GM18517 (cell line): ENCODE data around the gene SMTNL2.
"Not testable (repeated sequence)": the region's sequence is repeated elsewhere in the genome, so short reads cannot be mapped to it uniquely, and the experiment has no call there.

Experiments
- ATAC-seq: cut with Tn5 transposase; IDR thresholded peaks from one replicate; pipeline ENCODE4 v1.9.1; 2021; ENCODE audit warnings: mild to moderate bottlenecking, moderate library complexity; ENCODE audit not compliant: unreplicated experiment

The SMTNL2 gene

DNA sequence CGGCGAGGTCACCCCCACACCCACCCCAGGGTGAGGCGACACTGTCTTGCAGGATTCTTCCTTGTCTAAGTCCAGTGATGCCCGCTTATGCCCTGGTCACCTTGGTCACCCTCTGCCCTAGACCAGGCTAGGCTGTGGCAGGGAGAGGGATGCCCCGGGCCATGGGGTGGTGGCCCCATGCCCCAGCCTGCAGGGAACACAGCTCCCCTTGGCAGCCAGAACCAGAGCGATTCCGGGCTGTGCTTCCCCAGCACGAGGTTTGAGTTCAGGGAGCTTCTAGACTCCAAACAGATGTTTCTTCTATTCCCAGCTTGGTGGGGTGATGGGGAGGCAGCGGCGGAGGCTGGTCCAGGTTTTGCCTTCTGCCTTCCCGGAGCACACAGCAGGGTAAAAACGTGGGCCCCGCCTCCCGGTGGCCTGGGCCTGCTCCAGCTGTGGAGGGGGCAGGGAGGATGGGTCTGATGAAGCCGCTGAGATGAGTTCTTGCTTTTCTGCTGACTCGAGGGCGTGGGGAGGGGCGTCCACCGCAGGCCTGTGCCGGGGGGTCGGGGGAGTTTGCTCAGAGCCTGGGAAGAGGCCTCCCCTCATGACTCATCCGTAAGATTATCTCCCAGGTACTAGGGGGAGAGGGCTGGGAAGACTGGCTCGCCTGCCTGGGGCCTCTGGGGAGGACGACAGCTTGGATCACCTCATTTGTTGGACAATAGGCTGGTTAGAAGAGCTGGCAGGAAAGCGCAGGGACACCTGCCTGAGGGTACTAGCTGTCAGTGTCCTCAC is 15.4 kb downstream of the SMTNL2 start:
- ATAC-seq, result no peak

DNA sequence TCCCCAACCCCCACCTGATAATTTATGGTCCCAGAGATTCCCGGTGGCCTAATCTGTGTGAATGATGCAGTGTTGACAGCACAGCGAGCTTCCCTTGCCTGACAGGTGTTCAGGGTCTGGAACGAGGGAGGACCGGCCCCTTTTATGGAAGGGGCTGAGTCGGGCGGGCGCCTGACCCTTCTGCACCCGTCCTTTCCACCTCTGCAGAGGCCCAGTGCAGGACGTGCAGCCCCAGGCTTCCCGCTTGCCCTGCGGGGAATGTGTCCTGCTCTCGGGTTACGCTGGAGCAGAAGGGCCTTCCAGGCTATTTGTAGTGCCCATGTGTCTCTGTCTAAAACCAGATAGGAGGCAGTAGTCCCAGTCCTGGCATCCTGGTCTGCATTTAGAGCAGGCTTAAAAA is 16.2 kb downstream of the SMTNL2 start:
- ATAC-seq, result no peak

DNA sequence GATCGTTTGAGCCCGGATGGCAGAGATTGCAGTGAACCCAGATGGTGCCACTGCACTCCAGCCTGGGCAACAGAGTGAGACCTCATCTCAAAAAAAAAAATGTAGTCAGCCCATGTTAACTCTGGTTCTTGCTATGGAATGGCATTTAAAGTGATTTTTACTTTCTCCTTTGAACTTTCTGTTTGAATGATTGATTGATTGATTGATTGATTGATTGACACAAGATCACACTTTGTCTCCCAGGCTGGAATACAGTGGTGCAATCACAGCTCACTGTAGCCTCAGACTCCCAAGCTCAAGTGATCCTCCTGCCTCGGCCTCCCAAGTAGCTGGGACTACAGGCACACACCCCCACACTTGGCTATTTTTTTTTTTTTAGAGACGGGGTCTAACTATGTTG is 17.0 kb downstream of the SMTNL2 start:
- ATAC-seq, result no peak

DNA sequence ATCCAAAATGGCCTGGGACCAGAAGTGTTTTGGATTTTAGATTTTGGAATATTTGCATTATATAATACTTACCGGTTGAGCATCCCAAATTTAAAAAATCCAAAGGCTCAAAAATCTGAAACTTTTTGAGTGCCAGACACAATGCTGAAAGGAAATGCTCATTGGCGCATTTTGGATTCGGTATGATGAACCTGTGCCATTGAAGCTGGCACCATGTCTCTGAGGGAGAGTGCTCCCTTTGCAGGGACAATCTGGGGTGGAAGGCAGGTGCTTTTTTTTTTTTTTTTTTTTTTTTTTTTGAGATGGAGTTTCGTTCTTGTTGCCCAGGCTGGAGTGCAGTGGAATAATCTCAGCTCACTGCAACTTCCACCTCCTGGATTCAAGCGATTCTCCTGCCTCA is 17.7 kb downstream of the SMTNL2 start:
- ATAC-seq, result no peak

DNA sequence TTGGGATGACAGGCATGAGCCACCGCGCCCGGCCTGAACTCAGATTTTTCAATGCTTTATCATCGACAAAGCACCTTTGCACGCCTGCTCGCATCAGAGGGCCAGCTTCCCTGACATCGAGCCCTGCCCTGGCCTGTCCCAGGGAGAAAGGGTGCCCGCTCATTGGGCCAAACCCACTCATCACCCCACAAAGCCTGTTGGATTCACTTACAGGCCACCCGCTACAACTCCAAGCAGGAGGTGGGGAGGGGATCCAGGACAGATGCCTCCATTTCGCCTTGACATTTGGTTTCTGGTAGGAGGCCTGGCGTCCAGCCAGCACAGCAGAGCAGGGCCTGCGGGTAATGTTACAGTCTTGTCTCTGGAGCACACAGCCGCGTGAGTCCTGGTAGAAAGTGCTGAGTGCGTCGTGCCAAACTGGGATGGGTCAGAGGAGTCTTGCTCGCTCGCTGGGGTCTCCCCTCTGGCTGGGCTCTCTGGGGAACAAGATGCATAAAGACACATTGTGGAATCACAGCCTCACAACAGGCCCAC is 19.8 kb downstream of the SMTNL2 start:
- ATAC-seq, result no peak

DNA sequence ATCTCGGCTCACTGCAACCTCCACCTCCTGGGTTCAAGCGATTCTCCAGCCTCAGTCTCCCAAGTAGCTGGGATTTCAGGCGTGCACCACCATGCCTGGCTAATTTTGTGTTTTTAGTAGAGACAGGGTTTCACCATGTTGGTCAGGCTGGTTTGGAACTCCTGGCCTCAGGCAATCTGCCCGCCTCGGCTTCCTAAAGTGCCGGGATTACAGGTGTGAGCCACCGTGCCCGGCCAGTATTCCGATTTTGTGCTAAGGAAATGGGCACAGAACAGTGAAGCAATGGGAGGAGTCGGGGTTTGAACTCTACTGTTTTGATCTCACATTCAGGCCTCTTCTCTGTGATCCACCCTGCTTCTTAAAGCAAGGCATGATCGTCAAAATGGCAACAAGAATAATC is 20.4 kb downstream of the SMTNL2 start:
- ATAC-seq, result not testable (repeated sequence)

DNA sequence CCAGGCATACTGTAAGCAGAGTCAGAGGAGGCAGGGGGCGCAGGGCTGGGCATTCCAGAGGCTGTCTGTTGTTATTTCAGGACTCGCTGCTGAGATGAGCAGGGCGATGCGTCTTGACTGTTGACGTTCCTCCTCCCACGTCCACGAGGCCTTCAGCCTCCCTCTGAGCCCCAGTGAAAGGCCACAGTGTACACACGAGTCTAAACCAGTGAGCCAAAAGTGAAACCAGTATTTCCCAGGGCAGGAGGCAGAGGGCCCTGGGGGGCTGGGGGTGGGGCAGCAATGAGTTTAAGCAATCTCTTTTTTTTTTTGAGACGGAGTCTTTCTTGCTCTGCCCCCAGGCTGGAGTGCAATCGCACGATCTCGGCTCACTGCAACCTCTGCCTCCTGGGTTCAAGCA is 21.5 kb downstream of the SMTNL2 start:
- ATAC-seq, result no peak

DNA sequence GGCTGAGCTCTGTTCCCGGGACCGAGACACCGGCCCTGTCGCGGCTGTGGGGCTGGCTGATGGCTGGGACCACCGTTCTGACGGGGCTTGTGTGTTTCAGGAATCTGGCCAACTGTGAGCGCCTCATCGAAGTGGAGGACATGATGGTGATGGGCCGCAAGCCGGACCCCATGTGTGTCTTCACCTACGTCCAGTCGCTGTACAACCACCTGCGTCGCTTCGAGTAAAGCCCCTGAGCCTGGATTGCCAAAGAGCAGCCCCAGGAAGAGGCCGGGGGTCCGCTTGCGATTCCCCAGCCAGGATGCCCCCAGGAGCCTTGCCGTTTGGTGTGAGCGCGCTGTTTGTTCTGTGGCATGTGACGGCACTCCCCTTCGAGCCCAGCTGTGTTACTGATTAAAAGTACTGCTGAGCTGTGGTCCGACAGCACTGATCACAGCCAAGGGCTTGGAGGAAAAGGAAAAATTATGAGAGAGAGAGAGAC is 23.0 kb downstream of the SMTNL2 start:
- no peak for ATAC-seq

DNA sequence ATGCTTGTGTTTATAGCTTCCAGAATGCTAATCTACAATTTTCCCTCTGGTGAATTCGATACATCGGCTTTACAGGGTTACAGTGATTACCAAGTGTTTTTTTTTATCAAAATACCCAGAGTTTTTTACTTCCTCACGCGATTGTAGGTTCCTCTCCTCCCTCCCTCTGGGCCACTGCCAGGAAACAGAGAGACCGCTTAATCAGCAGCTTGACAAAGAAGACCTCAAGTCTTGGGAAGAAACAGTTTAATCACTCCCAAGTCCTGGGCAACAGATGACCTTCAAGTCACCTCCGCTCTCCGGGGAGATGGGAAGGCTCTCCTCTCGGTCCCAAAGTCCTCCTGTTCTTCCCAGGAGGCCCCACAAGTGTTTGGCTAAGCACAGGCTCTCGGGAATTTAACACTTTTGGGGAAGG is 23.5 kb downstream of the SMTNL2 start:
- no peak for ATAC-seq

DNA sequence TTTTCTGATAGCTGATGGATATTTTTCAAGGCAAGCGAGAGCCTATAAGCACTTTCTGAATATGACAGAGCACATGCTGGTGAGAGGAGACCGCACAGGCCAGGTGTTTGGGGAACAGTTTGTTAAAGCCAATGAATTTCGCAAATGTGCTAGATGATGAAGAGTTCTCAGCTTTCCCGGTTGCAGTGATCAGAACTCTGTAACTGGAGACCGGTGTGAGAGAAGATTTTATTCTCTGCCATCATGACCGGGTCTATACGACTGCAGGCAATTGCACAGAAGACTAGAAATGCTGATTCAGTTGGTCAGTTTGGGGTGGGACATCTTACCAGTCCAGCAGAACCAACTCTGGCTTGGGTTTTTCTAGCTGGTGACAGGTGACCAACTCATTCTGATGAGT is 25.4 kb downstream of the SMTNL2 start:
- ATAC-seq, result no peak

DNA sequence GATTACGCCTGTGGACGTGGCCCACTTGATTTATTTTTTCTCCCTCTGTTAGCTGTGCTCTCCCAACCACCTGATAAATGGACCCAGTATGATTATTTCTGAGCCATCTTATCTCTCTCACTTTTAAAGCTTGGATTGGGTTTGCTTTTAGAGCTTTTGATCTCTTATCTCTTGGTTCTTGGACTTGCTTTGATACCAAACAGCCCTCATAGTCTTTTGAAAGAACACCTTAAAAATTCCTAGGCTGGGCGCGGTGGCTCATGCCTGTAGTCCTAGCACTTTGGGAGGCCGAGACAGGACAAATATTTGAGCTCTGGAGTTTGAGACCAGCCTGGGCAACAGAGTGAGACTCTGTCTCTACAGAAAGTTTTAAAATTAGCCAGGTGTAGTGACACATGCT is 25.8 kb downstream of the SMTNL2 start:
- no peak for ATAC-seq

DNA sequence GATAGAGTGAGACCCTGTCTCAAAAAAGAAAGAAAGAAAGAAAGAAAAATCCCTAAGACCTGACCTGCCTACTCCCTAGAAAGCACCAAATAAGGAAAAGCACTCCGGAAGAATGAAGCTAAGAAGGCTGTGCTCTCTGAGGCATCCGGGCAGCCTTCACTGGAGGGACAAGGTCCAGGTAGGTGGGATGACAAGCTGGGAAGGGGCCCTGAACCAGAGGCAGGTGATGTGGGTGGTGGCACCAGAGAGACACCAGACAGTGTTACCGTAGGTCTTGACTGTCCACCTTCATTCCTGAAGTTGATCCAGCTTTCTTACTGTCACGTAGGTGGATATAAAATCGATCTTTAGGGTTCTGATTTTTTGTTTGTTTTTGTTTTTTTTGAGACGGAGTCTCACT is 26.3 kb downstream of the SMTNL2 start:
- ATAC-seq, result no peak

DNA sequence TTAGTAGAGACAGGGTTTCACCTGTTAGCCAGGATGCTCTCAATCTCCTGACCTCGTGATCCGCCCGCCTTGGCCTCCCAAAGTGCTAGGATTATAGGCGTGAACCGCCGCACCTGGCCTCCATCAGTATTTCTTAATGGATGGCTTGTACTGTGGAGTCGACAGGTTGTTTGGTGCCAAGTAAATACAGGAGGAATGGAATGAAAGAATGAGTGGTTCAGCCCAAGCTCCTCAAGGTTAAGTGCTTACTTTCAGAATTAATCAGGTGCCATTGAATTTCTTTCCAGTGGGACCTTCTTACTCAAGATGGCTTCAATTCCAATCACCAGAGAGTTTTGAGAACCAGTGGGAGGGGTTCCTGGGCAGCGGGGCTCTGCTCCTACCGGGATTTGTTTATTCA is 32.1 kb downstream of the SMTNL2 start:
- no peak for ATAC-seq

DNA sequence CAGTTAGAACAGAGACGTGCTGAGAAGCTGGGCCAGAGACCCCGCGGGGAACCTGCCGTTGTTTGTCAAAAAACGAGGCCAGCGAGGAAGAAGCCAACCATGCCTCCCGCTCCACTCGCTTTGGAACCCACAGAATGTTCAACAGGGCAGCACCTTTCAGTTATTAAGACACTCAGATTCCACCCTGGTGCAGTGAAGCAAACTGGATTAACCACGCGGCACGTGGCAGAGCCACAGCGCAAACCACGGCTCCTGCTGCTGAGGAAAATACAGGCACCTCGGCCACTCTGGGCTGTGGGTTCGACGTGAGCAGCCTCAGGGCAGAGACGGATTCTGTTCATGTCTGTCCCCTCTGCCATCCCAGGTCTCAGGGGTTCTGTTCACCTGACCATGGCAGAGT is 32.8 kb downstream of the SMTNL2 start:
- ATAC-seq, result no peak

DNA sequence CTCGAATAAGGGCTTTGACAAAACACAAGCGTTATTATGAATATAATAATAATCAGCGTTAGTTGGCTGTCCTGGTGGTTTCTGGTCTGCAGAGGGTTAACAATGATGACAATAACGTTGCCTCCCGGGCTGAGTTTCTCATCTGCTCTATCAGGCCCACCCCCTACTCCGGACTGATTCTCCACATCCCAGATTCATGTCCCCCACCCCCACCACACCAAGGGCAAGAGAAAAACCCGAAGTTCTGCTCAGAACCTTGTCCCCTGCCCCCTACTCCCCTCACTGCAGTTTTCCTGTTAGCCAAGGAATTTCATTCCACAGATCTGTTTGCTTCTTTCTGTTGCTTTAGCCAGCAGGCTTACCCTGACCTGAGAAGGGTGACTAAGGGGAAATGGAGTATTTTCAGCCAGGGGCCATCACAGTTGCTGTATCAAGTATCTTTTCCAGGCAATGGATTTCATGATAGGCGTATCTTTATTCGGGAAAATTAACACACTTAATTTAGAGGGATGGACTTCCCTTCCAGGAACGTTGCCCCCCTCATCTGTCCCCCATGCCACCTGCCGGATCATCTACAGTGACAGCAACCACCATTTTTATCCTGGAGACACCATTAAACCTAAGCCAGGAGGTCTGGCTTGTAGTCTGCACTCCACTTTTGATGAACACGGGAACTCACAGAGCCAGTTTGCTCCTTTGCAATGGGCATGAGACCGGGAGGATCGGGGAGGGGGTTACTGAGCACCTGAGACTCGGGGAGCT is 33.4 kb downstream of the SMTNL2 start:
- no peak for ATAC-seq

DNA sequence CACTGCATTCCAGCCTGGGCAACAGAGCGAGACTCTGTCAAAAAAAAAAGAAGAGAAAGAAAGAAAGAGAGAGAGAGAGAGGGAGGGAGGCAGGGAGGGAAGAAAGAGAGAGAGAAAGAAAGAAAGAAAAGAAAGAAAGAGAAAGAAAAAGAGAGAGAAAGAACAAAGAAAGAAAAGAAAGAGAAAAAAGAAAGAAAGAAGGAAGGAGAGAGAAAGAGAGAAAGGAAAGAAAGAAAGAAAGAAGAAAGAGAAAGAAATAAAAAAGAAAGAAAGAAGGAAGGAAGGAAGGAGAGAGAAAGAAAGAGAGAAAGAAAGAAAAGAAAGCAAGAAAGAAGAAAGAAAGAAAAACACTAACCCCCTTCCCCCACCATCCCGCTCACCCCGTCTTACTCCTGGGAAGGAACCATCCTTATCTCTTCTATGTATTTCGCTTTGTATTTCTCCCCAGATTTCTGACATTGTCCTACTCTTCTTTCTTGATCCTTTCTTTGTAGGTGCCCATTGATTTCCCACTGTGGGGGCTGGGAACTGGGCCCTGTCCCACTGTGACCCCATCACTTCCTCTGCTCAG is 36.3 kb downstream of the SMTNL2 start:
- no peak for ATAC-seq

DNA sequence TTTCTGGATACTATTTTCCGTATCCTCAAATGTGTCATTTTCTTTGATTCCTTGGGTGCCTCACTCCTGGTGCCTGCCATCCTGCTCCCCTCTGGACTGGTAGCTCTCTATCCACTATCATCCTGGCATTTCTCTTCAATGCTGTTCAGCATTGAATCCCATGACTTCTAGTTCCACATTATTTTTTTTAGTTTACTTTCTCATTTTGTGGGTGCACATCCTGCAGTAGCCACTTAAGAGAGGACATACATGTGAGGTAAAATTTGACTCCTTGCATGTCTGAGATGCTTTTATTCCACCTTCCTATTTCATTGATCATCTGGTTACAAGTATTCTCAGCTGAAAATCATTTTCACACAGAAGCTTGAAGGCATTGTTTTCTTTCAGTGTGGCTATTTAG is 38.0 kb downstream of the SMTNL2 start:
- ATAC-seq, result no peak

DNA sequence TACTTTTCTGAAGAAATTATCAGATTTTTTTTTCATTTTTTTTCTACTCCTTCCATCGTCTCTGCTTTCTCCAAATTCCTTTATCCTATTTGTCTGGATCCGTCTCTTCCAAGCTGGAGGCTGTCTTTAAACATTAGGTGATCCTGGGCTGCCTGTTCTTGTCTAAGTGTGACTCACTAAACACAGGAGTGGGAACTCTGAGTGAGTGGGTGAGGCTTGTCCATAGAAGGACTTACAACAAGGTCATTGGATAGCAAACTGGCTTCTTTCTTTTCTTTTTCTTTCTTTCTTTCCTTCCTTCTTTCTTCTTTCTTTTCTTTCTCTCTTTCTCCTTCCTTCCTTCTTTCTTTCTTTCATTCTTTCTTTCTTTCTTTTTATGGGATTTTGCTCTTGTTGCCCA is 38.9 kb downstream of the SMTNL2 start:
- no peak for ATAC-seq

DNA sequence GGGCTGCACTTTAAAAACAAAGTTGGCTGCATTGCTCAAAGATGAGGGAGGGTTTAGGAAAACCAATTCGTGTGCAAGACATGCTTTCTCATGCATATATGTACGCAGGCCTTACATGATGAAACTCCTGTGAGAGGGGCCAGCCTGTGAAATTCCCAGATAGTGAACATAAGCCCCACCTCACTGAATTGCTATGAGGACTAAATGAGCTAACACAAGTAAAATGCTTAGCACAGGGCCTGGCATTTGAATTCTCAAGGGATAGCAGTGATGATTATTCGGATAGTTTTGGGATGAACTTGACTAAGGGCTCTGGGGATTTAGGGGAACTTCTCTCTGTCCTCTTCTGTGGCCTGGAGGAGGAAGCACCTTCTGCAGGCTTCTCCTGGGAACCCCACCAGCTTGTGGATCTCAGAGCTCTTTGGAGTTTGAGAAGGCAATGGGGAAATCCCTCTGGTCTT is 40.2 kb downstream of the SMTNL2 start:
- ATAC-seq, result not testable (repeated sequence)

DNA sequence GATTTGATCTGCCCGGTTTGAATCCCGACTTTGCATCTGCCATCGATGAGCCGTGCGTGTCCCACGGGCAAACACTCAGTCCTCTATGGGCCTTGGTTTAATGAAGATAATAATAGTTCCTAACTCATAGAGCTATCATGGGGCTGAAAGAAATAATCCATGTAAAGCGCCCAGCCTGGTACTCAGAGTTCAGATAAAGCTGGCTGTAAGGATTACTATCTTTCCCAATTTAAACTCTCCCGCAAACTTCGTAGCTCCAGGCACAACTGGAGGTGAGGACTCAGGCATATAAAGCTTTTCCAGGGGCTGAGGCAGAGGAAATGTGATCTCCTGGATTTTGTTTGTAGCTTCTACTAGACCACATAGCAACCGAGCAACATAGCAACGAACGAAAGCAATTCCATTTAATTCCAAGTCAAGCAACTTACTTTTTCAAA is 40.9 kb downstream of the SMTNL2 start:
- no peak for ATAC-seq

DNA sequence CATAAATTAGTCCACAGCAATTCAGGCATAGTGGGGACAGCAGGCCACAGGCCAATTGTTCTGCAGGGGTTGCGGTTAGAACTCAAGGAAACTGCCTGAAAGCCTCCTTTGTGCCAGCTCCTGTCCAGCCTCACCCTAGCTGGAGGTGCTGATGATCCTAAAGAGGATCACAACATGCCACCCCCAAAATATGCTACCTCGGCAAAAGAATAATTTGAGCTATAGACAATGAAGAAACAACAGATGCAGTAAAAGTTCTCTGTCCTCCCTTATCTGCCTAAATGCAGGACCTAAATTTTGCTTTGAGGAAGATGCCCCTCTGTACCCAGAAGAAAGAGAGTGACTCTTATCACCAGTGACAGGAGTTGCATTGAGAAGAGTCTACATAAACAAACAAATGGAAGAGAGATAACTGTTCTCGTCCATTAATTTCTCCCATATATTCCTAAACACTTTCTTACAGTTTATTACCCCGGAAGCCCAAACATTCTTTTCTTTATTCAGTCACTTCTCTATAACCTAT is 42.5 kb downstream of the SMTNL2 start:
- no peak for ATAC-seq
